ENCODE data around the gene EEF1AKMT4.

DNA sequence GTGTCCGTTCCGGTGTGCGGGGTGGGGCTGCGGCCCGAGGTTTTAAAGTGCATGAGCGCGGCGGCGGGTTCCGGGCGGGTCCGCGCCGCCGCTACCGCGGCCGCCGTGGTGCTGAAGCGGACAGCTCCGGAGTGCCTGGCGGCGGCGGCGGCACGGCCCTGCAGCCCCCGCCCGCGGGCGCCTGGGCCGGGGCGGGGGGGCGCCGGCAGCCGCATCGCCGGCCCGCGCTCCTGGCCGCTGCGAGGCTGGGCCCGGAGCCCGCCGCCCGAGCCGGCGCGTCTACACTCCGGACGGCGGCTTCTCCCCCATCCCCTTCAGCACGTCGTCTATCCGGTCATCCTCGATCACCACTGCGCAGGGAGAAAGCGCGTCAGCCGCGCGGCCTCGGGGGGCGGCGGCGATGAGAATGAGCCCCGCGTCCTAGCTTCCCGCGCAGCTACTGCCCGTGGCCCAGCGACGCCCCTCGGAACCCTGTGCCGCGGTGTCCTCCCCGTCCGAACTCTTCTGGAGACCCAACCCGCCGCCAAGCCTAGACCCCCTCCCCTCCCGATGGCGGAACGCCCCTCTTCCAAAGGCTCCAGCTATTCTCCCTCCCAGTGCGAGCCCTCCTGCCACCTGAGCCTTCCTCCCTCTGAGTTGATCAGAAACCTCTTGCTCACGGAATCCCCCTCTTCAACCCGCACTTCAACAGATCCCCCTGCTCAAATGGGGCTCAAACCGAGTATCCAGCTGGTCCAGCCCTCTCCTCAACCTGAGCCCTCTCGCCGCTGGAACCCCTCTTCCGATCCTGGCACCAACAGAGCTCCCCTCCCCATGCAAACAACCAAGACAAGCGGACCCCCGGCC is 10.6 kb downstream of the EEF1AKMT4 start:
- TF ChIP-seq, protein P1, sequence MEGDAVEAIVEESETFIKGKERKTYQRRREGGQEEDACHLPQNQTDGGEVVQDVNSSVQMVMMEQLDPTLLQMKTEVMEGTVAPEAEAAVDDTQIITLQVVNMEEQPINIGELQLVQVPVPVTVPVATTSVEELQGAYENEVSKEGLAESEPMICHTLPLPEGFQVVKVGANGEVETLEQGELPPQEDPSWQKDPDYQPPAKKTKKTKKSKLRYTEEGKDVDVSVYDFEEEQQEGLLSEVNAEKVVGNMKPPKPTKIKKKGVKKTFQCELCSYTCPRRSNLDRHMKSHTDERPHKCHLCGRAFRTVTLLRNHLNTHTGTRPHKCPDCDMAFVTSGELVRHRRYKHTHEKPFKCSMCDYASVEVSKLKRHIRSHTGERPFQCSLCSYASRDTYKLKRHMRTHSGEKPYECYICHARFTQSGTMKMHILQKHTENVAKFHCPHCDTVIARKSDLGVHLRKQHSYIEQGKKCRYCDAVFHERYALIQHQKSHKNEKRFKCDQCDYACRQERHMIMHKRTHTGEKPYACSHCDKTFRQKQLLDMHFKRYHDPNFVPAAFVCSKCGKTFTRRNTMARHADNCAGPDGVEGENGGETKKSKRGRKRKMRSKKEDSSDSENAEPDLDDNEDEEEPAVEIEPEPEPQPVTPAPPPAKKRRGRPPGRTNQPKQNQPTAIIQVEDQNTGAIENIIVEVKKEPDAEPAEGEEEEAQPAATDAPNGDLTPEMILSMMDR (conservative IDR thresholded peaks at IDR 0.05 in 1 of 2, IDR thresholded peaks at IDR 0.05 in 1 of 2; ENCODE audit: low read depth in 1 of 2, low read length in 2 of 2) = no peak
- TF ChIP-seq EZH2 (IDR thresholded peaks at IDR 0.05; ENCODE audit: low read length, missing control alignments) = peak; percentile 96
